Activated effector memory CD4-positive, alpha-beta T cell treated with anti-CD3 and anti-CD28 coated beads, Interleukin-2, amount 50 U/mL, for 16 hours (primary cell): ENCODE measurements around the gene URM1.
"Not testable (repeated sequence)": the region's sequence is repeated elsewhere in the genome, so short reads cannot be mapped to it uniquely, and the experiment has no call there.

Source experiments
- DNase-seq: peaks from one replicate; pipeline ENCODE4 v3.0.0-alpha.2; 2020

URM1 gene

GRCh38 chr9:128411364-128412119, 40.4 kb downstream of the URM1 start:
- DNase-seq: no peak

- DNase-seq: peak; percentile 78
Measured at GRCh38 chr9:128412120-128412790, 41.1 kb downstream of the URM1 start.

- not testable (repeated sequence) for DNase-seq
Measured at GRCh38 chr9:128413728-128414127, 42.6 kb downstream of the URM1 start.

- DNase-seq: no peak
Measured at GRCh38 chr9:128414461-128414860, 43.3 kb downstream of the URM1 start.

- DNase-seq: no peak
Measured at GRCh38 chr9:128415281-128415680, 44.1 kb downstream of the URM1 start.

- no peak for DNase-seq
Measured at GRCh38 chr9:128416014-128416413, 44.8 kb downstream of the URM1 start.

GRCh38 chr9:128416432-128417019, 45.4 kb downstream of the URM1 start:
- DNase-seq: no peak

- DNase-seq: no peak
Measured at GRCh38 chr9:128419061-128419925, 48.1 kb downstream of the URM1 start.

- peak; percentile 88 for DNase-seq
Measured at GRCh38 chr9:128420060-128420650, 49.0 kb downstream of the URM1 start.

GRCh38 chr9:128420651-128421481, 49.7 kb downstream of the URM1 start, which contains the start of gene CERCAM:
Gene CERCAM, plus strand, starts transcription at chr9:128420857. Its CDS starts 21 bp downstream, at chr9:128420878.
- peak; percentile 81 for DNase-seq

- DNase-seq: no peak
Measured at GRCh38 chr9:128421482-128421996, 50.4 kb downstream of the URM1 start.

- not testable (repeated sequence) for DNase-seq
Measured at GRCh38 chr9:128422022-128422782, 51.0 kb downstream of the URM1 start.

GRCh38 chr9:128422783-128423150, 51.6 kb downstream of the URM1 start:
- no peak for DNase-seq

GRCh38 chr9:128423356-128423755, 52.2 kb downstream of the URM1 start:
- not testable (repeated sequence) for DNase-seq

GRCh38 chr9:128424268-128424780, 53.1 kb downstream of the URM1 start:
- no peak for DNase-seq

GRCh38 chr9:128428644-128429512, 57.7 kb downstream of the URM1 start:
- DNase-seq: no peak

GRCh38 chr9:128429513-128430086, 58.4 kb downstream of the URM1 start:
- no peak for DNase-seq

- no peak for DNase-seq
Measured at GRCh38 chr9:128431207-128431606, 60.0 kb downstream of the URM1 start.

GRCh38 chr9:128434340-128434739, 63.2 kb downstream of the URM1 start:
- no peak for DNase-seq
